SK-N-SH treated with all-trans-retinoic acid at 6 μM for 48 hours (cell line): ENCODE data around the gene ECI2.

Source experiments
- ARNTL ChIP-seq: fragments of 450-650 bp; formaldehyde crosslinking; IDR thresholded peaks from 2 replicates; pipeline ENCODE4 v1.5.0; 2020; ENCODE audit warnings: low read depth, mild to moderate bottlenecking, moderate library complexity, borderline replicate concordance
- CSDC2 ChIP-seq: fragments of 250-450 bp; sonication (Bioruptor Pico); IDR thresholded peaks from 2 replicates; pipeline ENCODE4 v1.5.0; 2020; ENCODE audit warnings: mild to moderate bottlenecking, moderate library complexity
- ESRRG ChIP-seq: fragments of 250-450 bp; sonication (Bioruptor Pico); IDR thresholded peaks from 2 replicates; pipeline ENCODE4 v1.6.1; 2021; ENCODE audit warnings: mild to moderate bottlenecking
- ZFP3 ChIP-seq: fragments of 250-450 bp; sonication (Bioruptor Pico); IDR thresholded peaks from 2 replicates; pipeline ENCODE4 v1.5.0; 2020; ENCODE audit warnings: mild to moderate bottlenecking, moderate library complexity
- ZFP30 ChIP-seq: fragments of 450-650 bp; formaldehyde crosslinking; IDR thresholded peaks from 2 replicates; pipeline ENCODE4 v1.5.0; 2022; ENCODE audit warnings: mild to moderate bottlenecking, moderate library complexity
- TF ChIP-seq, protein P1 (sequence below): fragments of 250-450 bp; sonication (Bioruptor Pico); IDR thresholded peaks from 2 replicates; pipeline ENCODE4 v1.5.0; 2020; ENCODE audit warnings: mild to moderate bottlenecking, moderate library complexity
- TF ChIP-seq, protein P2 (sequence below): fragments of 250-450 bp; sonication (Bioruptor Pico); IDR thresholded peaks from 2 replicates; pipeline ENCODE4 v1.5.1; 2020; ENCODE audit warnings: low read depth, mild to moderate bottlenecking, moderate library complexity

- TF ChIP-seq, protein P1, sequence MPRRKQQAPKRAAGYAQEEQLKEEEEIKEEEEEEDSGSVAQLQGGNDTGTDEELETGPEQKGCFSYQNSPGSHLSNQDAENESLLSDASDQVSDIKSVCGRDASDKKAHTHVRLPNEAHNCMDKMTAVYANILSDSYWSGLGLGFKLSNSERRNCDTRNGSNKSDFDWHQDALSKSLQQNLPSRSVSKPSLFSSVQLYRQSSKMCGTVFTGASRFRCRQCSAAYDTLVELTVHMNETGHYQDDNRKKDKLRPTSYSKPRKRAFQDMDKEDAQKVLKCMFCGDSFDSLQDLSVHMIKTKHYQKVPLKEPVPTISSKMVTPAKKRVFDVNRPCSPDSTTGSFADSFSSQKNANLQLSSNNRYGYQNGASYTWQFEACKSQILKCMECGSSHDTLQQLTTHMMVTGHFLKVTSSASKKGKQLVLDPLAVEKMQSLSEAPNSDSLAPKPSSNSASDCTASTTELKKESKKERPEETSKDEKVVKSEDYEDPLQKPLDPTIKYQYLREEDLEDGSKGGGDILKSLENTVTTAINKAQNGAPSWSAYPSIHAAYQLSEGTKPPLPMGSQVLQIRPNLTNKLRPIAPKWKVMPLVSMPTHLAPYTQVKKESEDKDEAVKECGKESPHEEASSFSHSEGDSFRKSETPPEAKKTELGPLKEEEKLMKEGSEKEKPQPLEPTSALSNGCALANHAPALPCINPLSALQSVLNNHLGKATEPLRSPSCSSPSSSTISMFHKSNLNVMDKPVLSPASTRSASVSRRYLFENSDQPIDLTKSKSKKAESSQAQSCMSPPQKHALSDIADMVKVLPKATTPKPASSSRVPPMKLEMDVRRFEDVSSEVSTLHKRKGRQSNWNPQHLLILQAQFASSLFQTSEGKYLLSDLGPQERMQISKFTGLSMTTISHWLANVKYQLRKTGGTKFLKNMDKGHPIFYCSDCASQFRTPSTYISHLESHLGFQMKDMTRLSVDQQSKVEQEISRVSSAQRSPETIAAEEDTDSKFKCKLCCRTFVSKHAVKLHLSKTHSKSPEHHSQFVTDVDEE (CRISPR knock-in tag), result no peak
- TF ChIP-seq, protein P2, sequence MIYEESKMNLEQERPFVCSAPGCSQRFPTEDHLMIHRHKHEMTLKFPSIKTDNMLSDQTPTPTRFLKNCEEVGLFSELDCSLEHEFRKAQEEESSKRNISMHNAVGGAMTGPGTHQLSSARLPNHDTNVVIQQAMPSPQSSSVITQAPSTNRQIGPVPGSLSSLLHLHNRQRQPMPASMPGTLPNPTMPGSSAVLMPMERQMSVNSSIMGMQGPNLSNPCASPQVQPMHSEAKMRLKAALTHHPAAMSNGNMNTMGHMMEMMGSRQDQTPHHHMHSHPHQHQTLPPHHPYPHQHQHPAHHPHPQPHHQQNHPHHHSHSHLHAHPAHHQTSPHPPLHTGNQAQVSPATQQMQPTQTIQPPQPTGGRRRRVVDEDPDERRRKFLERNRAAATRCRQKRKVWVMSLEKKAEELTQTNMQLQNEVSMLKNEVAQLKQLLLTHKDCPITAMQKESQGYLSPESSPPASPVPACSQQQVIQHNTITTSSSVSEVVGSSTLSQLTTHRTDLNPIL (CRISPR knock-in tag), result no peak
- no peak for TF ChIP-seq ESRRG
- no peak for TF ChIP-seq ZFP3 (CRISPR knock-in tag)
- no peak for TF ChIP-seq ZFP30 (CRISPR knock-in tag)
- no peak for TF ChIP-seq ARNTL
- TF ChIP-seq CSDC2 (CRISPR knock-in tag), result no peak
Measured at GRCh38 chr6:4128072-4128471, 7.3 kb downstream of the ECI2 start.
